K562 (cell line): Measurements from ENCODE around the gene NECTIN1. TPM values are rescaled to one million over a fixed set of nuclear protein-coding genes. Genes with fewer than 3 reads are reported as not detected.

Experiments
- ATAC-seq: fragments of 200-7000 bp; cut with Tn5 transposase; 3 replicates; pipeline ENCODE4 v1.9.1; 2020; ENCODE audit warnings: moderate library complexity
- BruUV-seq: library from RNA; stranded (reverse); fragments of 400-500 nt; replicated peaks from 2 replicates; lab custom pipeline; 2021; lab: Mats Ljungman, UMichigan
- CTCF ChIA-PET: fragments of 300-600 bp; formaldehyde crosslinking; extraction: SDS; loops from one replicate; lab custom pipeline; 2021; ENCODE audit warnings: low intra/inter-chr PET ratio; lab: Yijun Ruan, JAX
- POLR2A ChIA-PET: fragments of 300-600, 350-650 bp; sonication (Branson Sonifier 250); formaldehyde crosslinking; extraction: SDS; loops from one replicate; lab custom pipeline; 2021; ENCODE audit warnings: antibody characterized with exemption, inconsistent platforms; lab: Yijun Ruan, JAX
- DNase-seq, 4 experiments: peaks; one replicate each; pipeline versions ENCODE4 v3.0.0 to v3.0.0-alpha.2; 2011 to 2018; ENCODE audit warnings: low spot score in 3 of 4, mixed read lengths in 3 of 4; ENCODE audit errors: extremely low read depth in 1 of 4
- FAIRE-seq: peaks from 2 replicates; lab custom pipeline; 2011; peaks lifted over from hg19 to GRCh38; lab: Jason Lieb, UNC
- H2AFZ ChIP-seq: 2 replicates; pipeline ENCODE4 v1.6.0; 2011; ENCODE audit warnings: low read depth, low read length, control low read depth, inconsistent platforms
- H3K27ac ChIP-seq: fragments of 200-600 bp; 3 replicates; pipeline ENCODE4 v1.8.0; 2011; ENCODE audit warnings: low read depth, mild to moderate bottlenecking, control low read depth, inconsistent platforms, low read length, moderate library complexity, mixed read lengths; ENCODE audit errors: extremely low read depth
- H3K27me3 ChIP-seq, 2 experiments: fragments of 300-600 bp in 1 of 2; 2 replicates in 1 of 2; 3 replicates in 1 of 2; pipeline versions ENCODE4 v1.6.0 to v1.8.0; 2011; ENCODE audit warnings: inconsistent platforms in 2 of 2, low read length in 2 of 2, mild to moderate bottlenecking in 1 of 2, mixed read lengths in 1 of 2, moderate library complexity in 1 of 2; ENCODE audit not compliant: control insufficient read depth in 2 of 2, insufficient read depth in 2 of 2
- H3K36me3 ChIP-seq: fragments of 300-600 bp; 3 replicates; pipeline ENCODE4 v1.8.0; 2011; ENCODE audit warnings: mild to moderate bottlenecking, low read length, inconsistent platforms; ENCODE audit not compliant: control insufficient read depth, insufficient read depth
- H3K4me1 ChIP-seq, 2 experiments: fragments of 200-600 bp in 1 of 2; replicated peaks in 1 of 2; 2 replicates in 1 of 2; 3 replicates in 1 of 2; pipeline versions ENCODE4 v1.5.1 to v1.8.0; 2011; ENCODE audit warnings: inconsistent platforms in 2 of 2, low read length in 2 of 2, mild to moderate bottlenecking in 1 of 2, mixed read lengths in 1 of 2, moderate library complexity in 1 of 2; ENCODE audit not compliant: control insufficient read depth in 2 of 2, insufficient read depth in 2 of 2
- H3K4me2 ChIP-seq: 2 replicates; pipeline ENCODE4 v1.6.1; 2011; ENCODE audit warnings: low read length, control low read depth, inconsistent platforms, mixed read lengths; ENCODE audit not compliant: insufficient read depth
- H3K4me3 ChIP-seq: fragments of 200-600 bp; sonication (generic), shearing (Covaris generic); 2 replicates; pipeline ENCODE4 v1.5.1; 2016; ENCODE audit warnings: control low read depth, inconsistent platforms
- H3K79me2 ChIP-seq: fragments of 200-600 bp; 3 replicates; pipeline ENCODE4 v1.8.0; 2011; ENCODE audit warnings: low read length, inconsistent platforms; ENCODE audit not compliant: control insufficient read depth, insufficient read depth
- H3K9ac ChIP-seq, 2 experiments: 2 replicates each; pipeline versions ENCODE4 v1.6.0 to v1.6.1; 2011; ENCODE audit warnings: low read depth in 2 of 2, low read length in 2 of 2, control low read depth in 1 of 2, inconsistent platforms in 1 of 2, mild to moderate bottlenecking in 1 of 2, mixed read lengths in 1 of 2; ENCODE audit not compliant: insufficient read depth in 1 of 2
- H3K9me1 ChIP-seq: one replicate; pipeline ENCODE4 v1.6.0; 2011; ENCODE audit warnings: inconsistent platforms, mild to moderate bottlenecking, low read length, moderate library complexity; ENCODE audit not compliant: control insufficient read depth, insufficient read depth
- H3K9me3 ChIP-seq: replicated peaks from 2 replicates; pipeline ENCODE4 v1.5.1; 2011; ENCODE audit warnings: low read depth, low read length, inconsistent platforms; ENCODE audit not compliant: control insufficient read depth, insufficient read depth
- H4K20me1 ChIP-seq: replicated peaks from 2 replicates; pipeline ENCODE4 v1.6.1; 2011; ENCODE audit warnings: low read length, inconsistent platforms, mixed read lengths; ENCODE audit not compliant: control insufficient read depth, insufficient read depth
- CBFA2T3 ChIP-seq: fragments of 450-650 bp; IDR thresholded peaks from 2 replicates; pipeline ENCODE4 v1.6.1; 2017
- CTCFL ChIP-seq: IDR thresholded peaks from 2 replicates; pipeline ENCODE4 v1.6.1; 2011; ENCODE audit warnings: borderline replicate concordance, low read depth, mild to moderate bottlenecking, moderate library complexity, low read length; ENCODE audit not compliant: insufficient read depth, poor library complexity, severe bottlenecking
- DPF2 ChIP-seq: fragments of 450-650 bp; IDR thresholded peaks from 2 replicates; pipeline ENCODE4 v1.6.1; 2016
- E2F5 ChIP-seq: sonication (generic); formaldehyde crosslinking; IDR thresholded peaks from 2 replicates; pipeline ENCODE4 v1.8.0; 2022; ENCODE audit warnings: mild to moderate bottlenecking, missing genetic modification reagents
- ELF4 ChIP-seq: fragments of 450-650 bp; formaldehyde crosslinking; IDR thresholded peaks from 2 replicates; pipeline ENCODE4 v1.4.0; 2022; ENCODE audit warnings: missing genetic modification characterization
- EP300 ChIP-seq: IDR thresholded peaks from 2 replicates; pipeline ENCODE4 v1.6.1; 2012; ENCODE audit warnings: low read length, improper control_type of control experiment
- GTF2A2 ChIP-seq: IDR thresholded peaks from 2 replicates; pipeline ENCODE4 v1.6.1; 2016; ENCODE audit warnings: mild to moderate bottlenecking, missing genetic modification characterization, missing compliant biosample characterization
- JUNB ChIP-seq: fragments of 450-650 bp; formaldehyde crosslinking; conservative IDR thresholded peaks from 2 replicates; pipeline ENCODE4 v1.4.0; 2020; ENCODE audit warnings: mild to moderate bottlenecking
- RREB1 ChIP-seq: fragments of 250-450 bp; sonication (Bioruptor Pico); IDR thresholded peaks from 2 replicates; pipeline ENCODE4 v1.4.0; 2020
- ZNF347 ChIP-seq: fragments of 450-650 bp; formaldehyde crosslinking; IDR thresholded peaks from 2 replicates; pipeline ENCODE4 v1.4.0; 2020; ENCODE audit warnings: low read depth, mild to moderate bottlenecking, moderate library complexity
- ZNF77 ChIP-seq: fragments of 250-450 bp; sonication (Bioruptor Pico); IDR thresholded peaks from 2 replicates; pipeline ENCODE4 v1.5.0; 2020
- ZNF778 ChIP-seq: fragments of 450-650 bp; formaldehyde crosslinking; IDR thresholded peaks from 2 replicates; pipeline ENCODE4 v1.4.0; 2020; ENCODE audit warnings: mild to moderate bottlenecking, moderate library complexity
- WGBS: fragments of 100-300 bp; shearing (Covaris generic); methylation state at CpG from one replicate; pipeline ENCODE4 v1.1.6; 2016; ENCODE audit warnings: low coverage, mixed read lengths; ENCODE audit not compliant: insufficient coverage; ENCODE audit errors: missing lambda C conversion rate; 5-methylcytosine and 5-hydroxymethylcytosine counted together
- in situ Hi-C: fragments of 300-500 bp; cut with MboI; formaldehyde crosslinking; loops from 4 replicates; pipeline ENCODE4 v1.15.0; 2018; ENCODE audit warnings: inconsistent platforms, mixed read lengths
- intact Hi-C: fragments of 100-400 bp; cut with micrococcal nuclease; formaldehyde crosslinking; loops from 2 replicates; pipeline ENCODE4 v1.14.2; 2022
- polyA plus RNA-seq, 8 experiments: library from polyadenylated mRNA; depleted of rRNA in 4 of 8; stranded (reverse) in 5 of 8; unstranded in 3 of 8; fragments of >200 nt; fragmentation: Nextera tagmentation in 2 of 8; fragmentation: Illumina TruSeq in 1 of 8; extraction: Ambion mirVana in 2 of 8; extraction: Trizol in 1 of 8; gene quantifications; 2 replicates each; pipeline versions ENCODE4 v1.2.1 to v1.2.3, GENCODE V29; 2011 to 2014; ENCODE audit warnings: inconsistent platforms in 1 of 8, missing spikeins in 1 of 8
- total RNA-seq, 7 experiments: library from RNA; depleted of rRNA in 6 of 7; stranded (reverse); fragments of >200 nt in 6 of 7; fragmentation: Illumina TruSeq in 2 of 7; extraction: Trizol in 2 of 7; gene quantifications; 2 replicates each; pipeline versions ENCODE4 v1.2.1 to v1.2.3, GENCODE V29; 2011 to 2021; ENCODE audit warnings: low replicate concordance in 1 of 7

The NECTIN1 gene
- total and polyA plus RNA-seq, 9 of the 15 experiments (the other 6 are each of a cell fraction or from before 2014, with no cell fraction given) = 0.09 to 0.53 (median 0.23) TPM; not detected in 2

GRCh38 chr11:119616586-119617339 is 112.2 kb downstream of the NECTIN1 start:
- ATAC-seq (no peak), FAIRE-seq (no peak), DNase-seq (no peak)
- in situ Hi-C loops (no loop called here), intact Hi-C loops (no loop called here)
- 2% methylated on average over 9 of the region's 9 CpGs for WGBS
- BruUV-seq = no TSS peak
- peaks cover 0 to 8% of the 10 kb centered on the region in 2 experiments; a peak in 2 of 5 replicates for H3K4me1 ChIP-seq
- H3K4me3 ChIP-seq = no peak overlapping the region
- H3K9me1 ChIP-seq = no peaks in the 10 kb centered on the region
- H3K9me3 ChIP-seq = no peaks in the 10 kb centered on the region
- H3K4me2 ChIP-seq = no peak overlapping the region
- ChIA-PET POLR2A (interaction anchor here (0.6 to 0.9 kb wide), 2 partner anchors 33 kb away, joined by 3 to 4 read pairs; no protein-coding TSS in a partner anchor), CTCF (interaction anchor here (0.7 kb wide), 1 partner anchor 87 kb away, joined by 3 read pairs; no protein-coding TSS in a partner anchor)
- H3K27ac ChIP-seq = no peak overlapping the region
- peaks cover 29 to 58% of the 10 kb centered on the region in 2 experiments; a peak in 4 of 5 replicates for H3K27me3 ChIP-seq
- H3K79me2 ChIP-seq = no peaks in the 10 kb centered on the region
- H3K36me3 ChIP-seq = no peaks in the 10 kb centered on the region
- H2AFZ ChIP-seq = no peak overlapping the region
- peaks cover 6% of the 10 kb centered on the region; the same call in 1 of the 2 replicates for H4K20me1 ChIP-seq
- no peak overlapping the region; a peak in 1 of 4 replicates for H3K9ac ChIP-seq
- no peak for TF ChIP-seq RREB1 (CRISPR knock-in tag)
- TF ChIP-seq ZNF778 (CRISPR knock-in tag) = no peak
- TF ChIP-seq CBFA2T3 = peak; percentile 61
- no peak for TF ChIP-seq ZNF347 (CRISPR knock-in tag)
- peak; percentile 50; the same call in 1 of the 2 replicates for TF ChIP-seq ELF4
- no peak for TF ChIP-seq GTF2A2
- TF ChIP-seq E2F5 (CRISPR knock-in tag) = no peak
- TF ChIP-seq JUNB (CRISPR knock-in tag) = no peak
- TF ChIP-seq EP300 = 0 out of 2 replicates have a peak, but pooled peaks have one; percentile 6
- TF ChIP-seq DPF2 = peak; percentile 37; the same call in 1 of the 2 replicates
- TF ChIP-seq CTCFL = no peak
- no peak for TF ChIP-seq ZNF77 (CRISPR knock-in tag)
